Measurements from ENCODE around the gene ITPRIPL2. TPM values are rescaled to one million over a fixed set of nuclear protein-coding genes. Genes with fewer than 3 reads are reported as not detected.

ITPRIPL2 gene
- polyA plus RNA-seq, 1 donor from 2014 or later = not detected

- TF ChIP-seq TAF1 (IDR thresholded peaks at IDR 0.05; ENCODE audit: low read depth) (no peak), EZH2 (IDR thresholded peaks at IDR 0.05; ENCODE audit: borderline replicate concordance, insufficient read depth, low read length, poor library complexity, severe bottlenecking) (no peak), EP300 (conservative IDR thresholded peaks at IDR 0.05; ENCODE audit: poor library complexity, severe bottlenecking) (no peak)
- TF ChIP-seq, protein P1, sequence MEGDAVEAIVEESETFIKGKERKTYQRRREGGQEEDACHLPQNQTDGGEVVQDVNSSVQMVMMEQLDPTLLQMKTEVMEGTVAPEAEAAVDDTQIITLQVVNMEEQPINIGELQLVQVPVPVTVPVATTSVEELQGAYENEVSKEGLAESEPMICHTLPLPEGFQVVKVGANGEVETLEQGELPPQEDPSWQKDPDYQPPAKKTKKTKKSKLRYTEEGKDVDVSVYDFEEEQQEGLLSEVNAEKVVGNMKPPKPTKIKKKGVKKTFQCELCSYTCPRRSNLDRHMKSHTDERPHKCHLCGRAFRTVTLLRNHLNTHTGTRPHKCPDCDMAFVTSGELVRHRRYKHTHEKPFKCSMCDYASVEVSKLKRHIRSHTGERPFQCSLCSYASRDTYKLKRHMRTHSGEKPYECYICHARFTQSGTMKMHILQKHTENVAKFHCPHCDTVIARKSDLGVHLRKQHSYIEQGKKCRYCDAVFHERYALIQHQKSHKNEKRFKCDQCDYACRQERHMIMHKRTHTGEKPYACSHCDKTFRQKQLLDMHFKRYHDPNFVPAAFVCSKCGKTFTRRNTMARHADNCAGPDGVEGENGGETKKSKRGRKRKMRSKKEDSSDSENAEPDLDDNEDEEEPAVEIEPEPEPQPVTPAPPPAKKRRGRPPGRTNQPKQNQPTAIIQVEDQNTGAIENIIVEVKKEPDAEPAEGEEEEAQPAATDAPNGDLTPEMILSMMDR (IDR thresholded peaks at IDR 0.05; ENCODE audit: poor library complexity, severe bottlenecking) = no peak
- Histone ChIP-seq H3K27me3 (ENCODE audit: insufficient read depth, low read depth, low read length) (no peaks in the 10 kb centered on the region), H3K4me3 (ENCODE audit: low read length) (no peak overlapping the region), H4K20me1 (ENCODE audit: insufficient read depth) (no peaks in the 10 kb centered on the region), H3K36me3 (ENCODE audit: insufficient read depth, low read length) (no peaks in the 10 kb centered on the region), H3K4me2 (ENCODE audit: low read length) (no peak overlapping the region), H3K9me3 (ENCODE audit: low read length) (no peaks in the 10 kb centered on the region), H3K9ac (ENCODE audit: low read length) (no peak overlapping the region), H3K79me2 (replicated peaks; ENCODE audit: insufficient read depth, low read length) (no peaks in the 10 kb centered on the region), H3K27ac (ENCODE audit: low read length) (no peak overlapping the region), H3F3A (ENCODE audit: insufficient read depth, low read length, poor library complexity, severe bottlenecking) (no peaks in the 10 kb centered on the region), H3K9me2 (ENCODE audit: insufficient read depth, low read length) (no peaks in the 10 kb centered on the region), H2AFZ (ENCODE audit: low read depth, low read length) (no peak overlapping the region)
These were observed 9.9 kb downstream of the ITPRIPL2 start for GRCh38 chr16:19123535-19124178.

DNA sequence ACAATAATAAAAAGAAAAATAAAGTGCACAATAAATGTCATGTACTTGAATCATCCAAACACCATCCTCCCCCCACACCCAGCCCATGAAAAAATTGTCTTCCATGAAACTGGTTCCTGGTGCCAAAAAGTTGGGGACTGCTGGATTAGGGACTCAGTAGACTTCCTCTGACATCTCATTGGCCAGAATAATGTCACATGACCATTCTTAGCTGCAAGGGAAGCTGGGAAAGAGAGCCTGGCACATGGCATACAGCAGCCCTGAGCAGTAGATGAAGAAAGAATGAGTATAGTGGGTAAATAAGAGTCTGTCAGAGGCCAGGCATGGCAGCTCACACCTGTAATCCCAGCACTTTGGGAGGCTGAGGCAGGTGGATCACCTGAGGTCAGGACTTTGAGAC lies 12.5 kb downstream of the ITPRIPL2 start:
- H3K9ac ChIP-seq (ENCODE audit: low read length) = no peak overlapping the region
- no peaks in the 10 kb centered on the region for H3K79me2 ChIP-seq (replicated peaks; ENCODE audit: insufficient read depth, low read length)
- H3K27ac ChIP-seq (ENCODE audit: low read length) = no peak overlapping the region
- H3K27me3 ChIP-seq (ENCODE audit: insufficient read depth, low read depth, low read length) = no peaks in the 10 kb centered on the region
- H3K4me3 ChIP-seq (ENCODE audit: low read length) = no peak overlapping the region
- H2AFZ ChIP-seq (ENCODE audit: low read depth, low read length) = no peak overlapping the region
- no peaks in the 10 kb centered on the region for H3K36me3 ChIP-seq (ENCODE audit: insufficient read depth, low read length)
- no peaks in the 10 kb centered on the region for H3F3A ChIP-seq (ENCODE audit: insufficient read depth, low read length, poor library complexity, severe bottlenecking)
- TF ChIP-seq MXI1 (conservative IDR thresholded peaks at IDR 0.05; ENCODE audit: poor library complexity, severe bottlenecking) (no peak), RAD21 (conservative IDR thresholded peaks at IDR 0.05) (no peak), EZH2 (IDR thresholded peaks at IDR 0.05; ENCODE audit: borderline replicate concordance, insufficient read depth, low read length, poor library complexity, severe bottlenecking) (no peak), TAF1 (IDR thresholded peaks at IDR 0.05; ENCODE audit: low read depth) (no peak), EP300 (conservative IDR thresholded peaks at IDR 0.05; ENCODE audit: poor library complexity, severe bottlenecking) (no peak), SMC3 (conservative IDR thresholded peaks at IDR 0.05; ENCODE audit: poor library complexity) (no peak), POLR2AphosphoS5 (IDR thresholded peaks at IDR 0.05) (no peak)
- TF ChIP-seq, protein P1 (IDR thresholded peaks at IDR 0.05; ENCODE audit: poor library complexity, severe bottlenecking) = no peak
- TF ChIP-seq, protein P2, sequence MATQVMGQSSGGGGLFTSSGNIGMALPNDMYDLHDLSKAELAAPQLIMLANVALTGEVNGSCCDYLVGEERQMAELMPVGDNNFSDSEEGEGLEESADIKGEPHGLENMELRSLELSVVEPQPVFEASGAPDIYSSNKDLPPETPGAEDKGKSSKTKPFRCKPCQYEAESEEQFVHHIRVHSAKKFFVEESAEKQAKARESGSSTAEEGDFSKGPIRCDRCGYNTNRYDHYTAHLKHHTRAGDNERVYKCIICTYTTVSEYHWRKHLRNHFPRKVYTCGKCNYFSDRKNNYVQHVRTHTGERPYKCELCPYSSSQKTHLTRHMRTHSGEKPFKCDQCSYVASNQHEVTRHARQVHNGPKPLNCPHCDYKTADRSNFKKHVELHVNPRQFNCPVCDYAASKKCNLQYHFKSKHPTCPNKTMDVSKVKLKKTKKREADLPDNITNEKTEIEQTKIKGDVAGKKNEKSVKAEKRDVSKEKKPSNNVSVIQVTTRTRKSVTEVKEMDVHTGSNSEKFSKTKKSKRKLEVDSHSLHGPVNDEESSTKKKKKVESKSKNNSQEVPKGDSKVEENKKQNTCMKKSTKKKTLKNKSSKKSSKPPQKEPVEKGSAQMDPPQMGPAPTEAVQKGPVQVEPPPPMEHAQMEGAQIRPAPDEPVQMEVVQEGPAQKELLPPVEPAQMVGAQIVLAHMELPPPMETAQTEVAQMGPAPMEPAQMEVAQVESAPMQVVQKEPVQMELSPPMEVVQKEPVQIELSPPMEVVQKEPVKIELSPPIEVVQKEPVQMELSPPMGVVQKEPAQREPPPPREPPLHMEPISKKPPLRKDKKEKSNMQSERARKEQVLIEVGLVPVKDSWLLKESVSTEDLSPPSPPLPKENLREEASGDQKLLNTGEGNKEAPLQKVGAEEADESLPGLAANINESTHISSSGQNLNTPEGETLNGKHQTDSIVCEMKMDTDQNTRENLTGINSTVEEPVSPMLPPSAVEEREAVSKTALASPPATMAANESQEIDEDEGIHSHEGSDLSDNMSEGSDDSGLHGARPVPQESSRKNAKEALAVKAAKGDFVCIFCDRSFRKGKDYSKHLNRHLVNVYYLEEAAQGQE (IDR thresholded peaks at IDR 0.05; ENCODE audit: borderline replicate concordance) = no peak
- no peaks in the 10 kb centered on the region for H4K20me1 ChIP-seq (ENCODE audit: insufficient read depth)
- H3K4me2 ChIP-seq (ENCODE audit: low read length) = no peak overlapping the region
- H3K9me2 ChIP-seq (ENCODE audit: insufficient read depth, low read length) = no peaks in the 10 kb centered on the region
- no peaks in the 10 kb centered on the region for H3K9me3 ChIP-seq (ENCODE audit: low read length)

Data from neural cell (in vitro differentiated cells).